Panc1 (cell line): ENCODE results near the gene CHCHD3. TPM values are rescaled to one million over a fixed set of nuclear protein-coding genes. Genes with fewer than 3 reads are reported as not detected.

ENCODE experiments used
- ATAC-seq: fragments of 200-7000 bp; cut with Tn5 transposase; 2 replicates; pipeline ENCODE4 v1.9.1; 2020; ENCODE audit warnings: mild to moderate bottlenecking, moderate library complexity
- BruUV-seq: library from RNA; stranded (reverse); fragments of 400-500 nt; replicated peaks from 2 replicates; lab custom pipeline; 2021; lab: Mats Ljungman, UMichigan
- CTCF ChIA-PET: fragments of 300-600 bp; sonication (Branson Sonifier 250); formaldehyde crosslinking; loops from one replicate; lab custom pipeline; 2022; ENCODE audit warnings: antibody characterized with exemption; lab: Charles Lee
- POLR2A ChIA-PET: fragments of 300-600 bp; sonication (Branson Sonifier 250); formaldehyde crosslinking; loops from one replicate; lab custom pipeline; 2022; ENCODE audit warnings: antibody characterized with exemption; lab: Charles Lee
- DNase-seq: peaks from one replicate; pipeline ENCODE4 v3.0.0-alpha.2; 2010; ENCODE audit warnings: low read depth, low spot score
- H3K27ac ChIP-seq: 2 replicates; pipeline ENCODE4 v1.5.1; 2011; ENCODE audit warnings: mild to moderate bottlenecking, low read length, inconsistent platforms
- H3K27me3 ChIP-seq: fragments of 200-500 bp; sonication (Bioruptor generic); 2 replicates; pipeline ENCODE4 v1.6.0; 2014; ENCODE audit warnings: low read length, inconsistent platforms; ENCODE audit not compliant: control insufficient read depth, insufficient read depth
- H3K36me3 ChIP-seq: fragments of 200-500 bp; sonication (Bioruptor generic); 2 replicates; pipeline ENCODE4 v1.5.1; 2014; ENCODE audit warnings: inconsistent platforms, mild to moderate bottlenecking, low read length, moderate library complexity; ENCODE audit not compliant: control insufficient read depth, insufficient read depth
- H3K4me1 ChIP-seq: 2 replicates; pipeline ENCODE4 v1.5.1; 2011; ENCODE audit warnings: inconsistent platforms, mild to moderate bottlenecking, low read length, moderate library complexity; ENCODE audit not compliant: control insufficient read depth, insufficient read depth
- H3K4me3 ChIP-seq, 2 experiments: 2 replicates each; pipeline ENCODE4 v1.5.1; 2011 to 2012; ENCODE audit warnings: low read depth in 2 of 2, low read length in 2 of 2, mild to moderate bottlenecking in 2 of 2, inconsistent platforms in 1 of 2, moderate library complexity in 1 of 2
- H3K9me3 ChIP-seq: fragments of 200-500 bp; sonication (Bioruptor generic); 2 replicates; pipeline ENCODE4 v1.5.1; 2014; ENCODE audit warnings: low read depth, mild to moderate bottlenecking, inconsistent platforms, low read length, moderate library complexity; ENCODE audit not compliant: control insufficient read depth, insufficient read depth
- POLR2AphosphoS5 ChIP-seq: IDR thresholded peaks from 2 replicates; pipeline ENCODE4 v1.6.1; 2012; ENCODE audit warnings: mild to moderate bottlenecking, low read depth, low read length, moderate library complexity
- SIN3A ChIP-seq: IDR thresholded peaks from 2 replicates; pipeline ENCODE4 v1.6.1; 2012; ENCODE audit warnings: low read depth, mild to moderate bottlenecking, low read length, moderate library complexity, borderline replicate concordance; ENCODE audit not compliant: insufficient read depth
- TCF7L2 ChIP-seq: IDR thresholded peaks from 2 replicates; pipeline ENCODE4 v1.6.1; 2011; ENCODE audit warnings: mild to moderate bottlenecking, low read depth, low read length, inconsistent platforms
- in situ Hi-C: cut with HindIII; loops from 2 replicates; pipeline ENCODE4 v1.10.0; 2016; ENCODE audit warnings: low sequenced_read_pairs, low pct_unique_long_range_greater_than_20kb
- intact Hi-C: fragments of 100-400 bp; cut with micrococcal nuclease; formaldehyde crosslinking; loops from one replicate; pipeline ENCODE4 v1.10.0; 2022; ENCODE audit not compliant: unreplicated experiment
- total RNA-seq: library from RNA; stranded (reverse); gene quantifications from one replicate; pipeline ENCODE4 v1.2.1, GENCODE V29; 2021; ENCODE audit not compliant: unreplicated experiment
- TF ChIP-seq, protein P1 (sequence below): fragments of 450-650 bp; IDR thresholded peaks from 2 replicates; pipeline ENCODE4 v1.5.1; 2017; ENCODE audit warnings: mild to moderate bottlenecking
- TF ChIP-seq, protein P2 (sequence below), 2 experiments: IDR thresholded peaks; 2 replicates each; pipeline ENCODE4 v1.6.1; 2011 to 2012; ENCODE audit warnings: low read depth in 2 of 2, control low read depth in 1 of 2, low read length in 1 of 2, mild to moderate bottlenecking in 1 of 2, moderate library complexity in 1 of 2; ENCODE audit not compliant: insufficient read depth in 1 of 2

CHCHD3 gene
- total RNA-seq, 1 experiment from 2014 or later: 109 TPM

DNA sequence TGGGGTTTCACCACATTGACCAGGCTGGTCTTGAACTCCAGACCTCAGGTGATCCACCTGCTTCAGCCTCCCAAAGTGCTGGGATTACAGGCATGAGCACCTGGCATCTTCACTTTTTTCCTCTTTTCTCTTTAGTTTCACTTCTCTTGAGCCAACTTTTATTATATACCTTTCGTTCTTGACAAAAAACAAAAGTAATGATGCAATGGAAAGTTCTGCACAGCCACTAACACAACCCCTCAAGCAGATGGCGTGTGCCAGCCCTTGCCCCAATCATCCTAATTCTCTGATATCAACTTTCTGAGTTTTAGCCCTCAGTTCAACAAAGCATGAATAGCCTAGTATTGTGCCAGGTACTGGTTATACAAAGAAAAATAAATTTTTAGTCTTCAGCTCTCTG is 223.6 kb downstream of the CHCHD3 start:
- CTCF ChIA-PET: no interaction called here
- Histone ChIP-seq H3K27me3 (no peaks in the 10 kb centered on the region), H3K27ac (no peak overlapping the region), H3K4me1 (no peaks in the 10 kb centered on the region), H3K36me3 (no peaks in the 10 kb centered on the region), H3K4me3 (no peak overlapping the region), H3K9me3 (no peaks in the 10 kb centered on the region)
- POLR2A ChIA-PET: no interaction called here
- no peak for ATAC-seq
- DNase-seq: no peak
- intact Hi-C loops: no loop called here
- in situ Hi-C loops: no loop called here
- TF ChIP-seq SIN3A (no peak), TCF7L2 (no peak), POLR2AphosphoS5 (no peak)
- TF ChIP-seq, protein P1, sequence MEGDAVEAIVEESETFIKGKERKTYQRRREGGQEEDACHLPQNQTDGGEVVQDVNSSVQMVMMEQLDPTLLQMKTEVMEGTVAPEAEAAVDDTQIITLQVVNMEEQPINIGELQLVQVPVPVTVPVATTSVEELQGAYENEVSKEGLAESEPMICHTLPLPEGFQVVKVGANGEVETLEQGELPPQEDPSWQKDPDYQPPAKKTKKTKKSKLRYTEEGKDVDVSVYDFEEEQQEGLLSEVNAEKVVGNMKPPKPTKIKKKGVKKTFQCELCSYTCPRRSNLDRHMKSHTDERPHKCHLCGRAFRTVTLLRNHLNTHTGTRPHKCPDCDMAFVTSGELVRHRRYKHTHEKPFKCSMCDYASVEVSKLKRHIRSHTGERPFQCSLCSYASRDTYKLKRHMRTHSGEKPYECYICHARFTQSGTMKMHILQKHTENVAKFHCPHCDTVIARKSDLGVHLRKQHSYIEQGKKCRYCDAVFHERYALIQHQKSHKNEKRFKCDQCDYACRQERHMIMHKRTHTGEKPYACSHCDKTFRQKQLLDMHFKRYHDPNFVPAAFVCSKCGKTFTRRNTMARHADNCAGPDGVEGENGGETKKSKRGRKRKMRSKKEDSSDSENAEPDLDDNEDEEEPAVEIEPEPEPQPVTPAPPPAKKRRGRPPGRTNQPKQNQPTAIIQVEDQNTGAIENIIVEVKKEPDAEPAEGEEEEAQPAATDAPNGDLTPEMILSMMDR: no peak
- TF ChIP-seq, protein P2, sequence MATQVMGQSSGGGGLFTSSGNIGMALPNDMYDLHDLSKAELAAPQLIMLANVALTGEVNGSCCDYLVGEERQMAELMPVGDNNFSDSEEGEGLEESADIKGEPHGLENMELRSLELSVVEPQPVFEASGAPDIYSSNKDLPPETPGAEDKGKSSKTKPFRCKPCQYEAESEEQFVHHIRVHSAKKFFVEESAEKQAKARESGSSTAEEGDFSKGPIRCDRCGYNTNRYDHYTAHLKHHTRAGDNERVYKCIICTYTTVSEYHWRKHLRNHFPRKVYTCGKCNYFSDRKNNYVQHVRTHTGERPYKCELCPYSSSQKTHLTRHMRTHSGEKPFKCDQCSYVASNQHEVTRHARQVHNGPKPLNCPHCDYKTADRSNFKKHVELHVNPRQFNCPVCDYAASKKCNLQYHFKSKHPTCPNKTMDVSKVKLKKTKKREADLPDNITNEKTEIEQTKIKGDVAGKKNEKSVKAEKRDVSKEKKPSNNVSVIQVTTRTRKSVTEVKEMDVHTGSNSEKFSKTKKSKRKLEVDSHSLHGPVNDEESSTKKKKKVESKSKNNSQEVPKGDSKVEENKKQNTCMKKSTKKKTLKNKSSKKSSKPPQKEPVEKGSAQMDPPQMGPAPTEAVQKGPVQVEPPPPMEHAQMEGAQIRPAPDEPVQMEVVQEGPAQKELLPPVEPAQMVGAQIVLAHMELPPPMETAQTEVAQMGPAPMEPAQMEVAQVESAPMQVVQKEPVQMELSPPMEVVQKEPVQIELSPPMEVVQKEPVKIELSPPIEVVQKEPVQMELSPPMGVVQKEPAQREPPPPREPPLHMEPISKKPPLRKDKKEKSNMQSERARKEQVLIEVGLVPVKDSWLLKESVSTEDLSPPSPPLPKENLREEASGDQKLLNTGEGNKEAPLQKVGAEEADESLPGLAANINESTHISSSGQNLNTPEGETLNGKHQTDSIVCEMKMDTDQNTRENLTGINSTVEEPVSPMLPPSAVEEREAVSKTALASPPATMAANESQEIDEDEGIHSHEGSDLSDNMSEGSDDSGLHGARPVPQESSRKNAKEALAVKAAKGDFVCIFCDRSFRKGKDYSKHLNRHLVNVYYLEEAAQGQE (IDR thresholded peaks at IDR 0.05; ENCODE audit: insufficient read depth in 1 of 2, low read depth in 2 of 2, low read length in 1 of 2): no peak
- BruUV-seq: no TSS peak

DNA sequence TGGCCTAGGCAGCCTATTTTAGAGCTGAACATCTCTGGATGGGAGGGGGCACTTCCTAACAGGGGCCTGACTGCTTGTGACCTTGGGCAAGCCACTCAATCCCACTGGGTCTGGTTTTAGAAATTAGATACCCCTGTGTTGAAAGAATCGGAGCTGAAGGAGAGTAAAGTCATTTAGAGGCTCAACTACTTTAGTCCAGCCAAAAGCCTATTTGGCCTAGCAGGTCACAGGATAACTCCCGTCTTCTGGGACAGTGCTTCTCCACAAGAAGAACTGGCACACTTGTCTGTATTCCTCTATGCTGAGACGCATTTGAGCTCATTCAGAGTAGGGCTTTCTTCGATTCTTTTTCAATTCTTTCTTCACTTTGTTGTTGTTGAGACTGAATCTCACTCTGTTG is 224.2 kb downstream of the CHCHD3 start:
- TF ChIP-seq, protein P2 (IDR thresholded peaks at IDR 0.05; ENCODE audit: insufficient read depth in 1 of 2, low read depth in 2 of 2, low read length in 1 of 2): no peak
- TF ChIP-seq TCF7L2 (no peak), POLR2AphosphoS5 (no peak), SIN3A (no peak)
- TF ChIP-seq, protein P1: no peak
- no peaks in the 10 kb centered on the region for H3K27me3 ChIP-seq
- no peaks in the 10 kb centered on the region for H3K36me3 ChIP-seq
- DNase-seq (no peak), ATAC-seq (no peak)
- CTCF ChIA-PET: no interaction called here
- no TSS peak for BruUV-seq
- H3K4me3 ChIP-seq: no peak overlapping the region
- H3K27ac ChIP-seq: no peak overlapping the region
- POLR2A ChIA-PET: no interaction called here
- in situ Hi-C loops (no loop called here), intact Hi-C loops (no loop called here)
- H3K4me1 ChIP-seq: no peaks in the 10 kb centered on the region
- no peaks in the 10 kb centered on the region for H3K9me3 ChIP-seq
